Neuronal stem cell (in vitro differentiated cells): ENCODE results near the gene TSHZ2. TPM values are rescaled to one million over a fixed set of nuclear protein-coding genes. Genes with fewer than 3 reads are reported as not detected.

Experiments used
- DNase-seq: peaks from one replicate; pipeline ENCODE4 v3.0.0-alpha.2; 2013; ENCODE audit warnings: low spot score
- H2AFZ ChIP-seq: one replicate; pipeline ENCODE4 v1.6.1; 2013; ENCODE audit warnings: mild to moderate bottlenecking, low read length, inconsistent platforms
- H2AK5ac ChIP-seq: 2 replicates; pipeline ENCODE4 v1.6.1; 2013; ENCODE audit warnings: low read depth, mild to moderate bottlenecking, inconsistent platforms, low read length, moderate library complexity, mixed read lengths
- H2BK120ac ChIP-seq: 2 replicates; pipeline ENCODE4 v1.6.1; 2013; ENCODE audit warnings: low read depth, mild to moderate bottlenecking, inconsistent platforms, low read length, moderate library complexity, mixed read lengths
- H2BK12ac ChIP-seq: one replicate; pipeline ENCODE4 v1.6.1; 2013; ENCODE audit warnings: low read length, inconsistent platforms
- H2BK15ac ChIP-seq: 2 replicates; pipeline ENCODE4 v1.6.1; 2013; ENCODE audit warnings: mild to moderate bottlenecking, low read length, inconsistent platforms, mixed read lengths
- H2BK5ac ChIP-seq: one replicate; pipeline ENCODE4 v1.6.1; 2013; ENCODE audit warnings: inconsistent platforms, mild to moderate bottlenecking, low read length, moderate library complexity
- H3K14ac ChIP-seq: one replicate; pipeline ENCODE4 v1.6.1; 2013; ENCODE audit warnings: low read length, inconsistent platforms
- H3K18ac ChIP-seq: 2 replicates; pipeline ENCODE4 v1.6.1; 2013; ENCODE audit warnings: low read length, inconsistent platforms
- H3K23ac ChIP-seq: 2 replicates; pipeline ENCODE4 v1.6.1; 2013; ENCODE audit warnings: low read depth, mild to moderate bottlenecking, mixed read lengths, low read length, inconsistent platforms; ENCODE audit not compliant: poor library complexity
- H3K27ac ChIP-seq: replicated peaks from 3 replicates; pipeline ENCODE4 v1.5.1; 2013; ENCODE audit warnings: low read length, inconsistent platforms
- H3K27me3 ChIP-seq, 3 experiments: 2 replicates each; pipeline ENCODE4 v1.6.1; 2013; ENCODE audit warnings: low read length in 3 of 3, mild to moderate bottlenecking in 2 of 3, inconsistent platforms in 1 of 3, low read depth in 1 of 3, mixed read lengths in 1 of 3, moderate library complexity in 1 of 3; ENCODE audit not compliant: control insufficient read depth in 3 of 3, insufficient read depth in 3 of 3
- H3K36me3 ChIP-seq, 2 donors: replicated peaks in 1 of 2; 2 replicates each; pipeline ENCODE4 v1.6.1; 2013; ENCODE audit warnings: low read length in 2 of 2; ENCODE audit not compliant: control insufficient read depth in 2 of 2, insufficient read depth in 2 of 2
- H3K4ac ChIP-seq: 2 replicates; pipeline ENCODE4 v1.6.1; 2013; ENCODE audit warnings: inconsistent platforms, mild to moderate bottlenecking, low read length, moderate library complexity
- H3K4me1 ChIP-seq, 2 donors: 1 replicate in 1 of 2; 2 replicates in 1 of 2; pipeline ENCODE4 v1.6.1; 2013; ENCODE audit warnings: low read length in 2 of 2, low read depth in 1 of 2; ENCODE audit not compliant: control insufficient read depth in 2 of 2, insufficient read depth in 1 of 2
- H3K4me2 ChIP-seq: one replicate; pipeline ENCODE4 v1.6.1; 2013; ENCODE audit warnings: mild to moderate bottlenecking, low read length, inconsistent platforms; ENCODE audit not compliant: insufficient read depth, poor library complexity, severe bottlenecking
- H3K4me3 ChIP-seq, 2 donors: 2 replicates each; pipeline ENCODE4 v1.5.1; 2013; ENCODE audit warnings: low read length in 2 of 2, mild to moderate bottlenecking in 2 of 2, inconsistent platforms in 1 of 2, moderate library complexity in 1 of 2
- H3K79me1 ChIP-seq: one replicate; pipeline ENCODE4 v1.6.1; 2013; ENCODE audit warnings: low read depth, mild to moderate bottlenecking, inconsistent platforms, low read length, moderate library complexity
- H3K9ac ChIP-seq: one replicate; pipeline ENCODE4 v1.6.1; 2013; ENCODE audit warnings: mild to moderate bottlenecking, low read depth, low read length, inconsistent platforms; ENCODE audit not compliant: poor library complexity
- H3K9me3 ChIP-seq, 2 donors: replicated peaks in 1 of 2; 2 replicates each; pipeline versions ENCODE3 to v1.6.1; 2013; ENCODE audit warnings: low read length in 2 of 2, mild to moderate bottlenecking in 2 of 2, inconsistent platforms in 1 of 2, low read depth in 1 of 2, mixed read lengths in 1 of 2, moderate library complexity in 1 of 2; ENCODE audit not compliant: control insufficient read depth in 2 of 2, insufficient read depth in 1 of 2
- H4K8ac ChIP-seq: one replicate; pipeline ENCODE4 v1.6.1; 2013; ENCODE audit warnings: low read depth, mild to moderate bottlenecking, inconsistent platforms, low read length, moderate library complexity
- H4K91ac ChIP-seq: one replicate; pipeline ENCODE4 v1.6.1; 2013; ENCODE audit warnings: low read length, low read depth, mild to moderate bottlenecking, inconsistent platforms; ENCODE audit not compliant: poor library complexity
- WGBS, 2 donors: extraction: QIAGEN DNeasy Blood & Tissue Kit; methylation state at CpG; one replicate each; pipeline ENCODE4 v1.1.7; 2013; ENCODE audit warnings: missing lambda C conversion rate in 2 of 2, mixed read lengths in 1 of 2; ENCODE audit not compliant: insufficient read length in 2 of 2, insufficient replicate concordance in 1 of 2; ENCODE audit errors: extremely low coverage in 2 of 2; 5-methylcytosine and 5-hydroxymethylcytosine counted together
- small RNA-seq: library from polyadenylated mRNA; stranded (forward); fragments of <200 nt; extraction: miRNeasy Mini kit (QIAGEN cat#:217004); gene quantifications from one replicate; pipeline ENCODE3, GENCODE V24; 2013; ENCODE audit not compliant: insufficient read depth

The TSHZ2 gene

GRCh38 chr20:53539516-53539915 lies 567.4 kb downstream of the TSHZ2 start:
- Histone ChIP-seq H3K4me3 (no peak overlapping the region), H3K9ac (no peak overlapping the region), H3K9me3 (no peaks in the 10 kb centered on the region), H3K27me3 (no peaks in the 10 kb centered on the region), H2AFZ (no peak overlapping the region), H3K4ac (no peak overlapping the region), H4K8ac (no peak overlapping the region), H2BK15ac (no peak overlapping the region), H3K4me1 (no peaks in the 10 kb centered on the region), H2BK5ac (no peak overlapping the region), H3K79me1 (no peaks in the 10 kb centered on the region), H2BK12ac (no peak overlapping the region), H3K27ac (no peak overlapping the region), H3K18ac (no peak overlapping the region), H3K36me3 (no peaks in the 10 kb centered on the region), H3K14ac (no peak overlapping the region), H2AK5ac (no peak overlapping the region), H2BK120ac (no peak overlapping the region), H4K91ac (no peak overlapping the region), H3K4me2 (no peak overlapping the region), H3K23ac (no peak overlapping the region)
- WGBS, 2 donors: no CpG with 5 or more reads among the region's 4 CpGs
- no peak for DNase-seq

Small RNA genes within 50 kb of the gene (small RNA-seq; reads per million reads assigned to genes)
- gene RF00019: not detected
